Measurements from ENCODE around the gene GALNT14.
"Not testable (repeated sequence)": the region's sequence is repeated elsewhere in the genome, so short reads cannot be mapped to it uniquely, and the experiment has no call there.

GALNT14 gene

DNA sequence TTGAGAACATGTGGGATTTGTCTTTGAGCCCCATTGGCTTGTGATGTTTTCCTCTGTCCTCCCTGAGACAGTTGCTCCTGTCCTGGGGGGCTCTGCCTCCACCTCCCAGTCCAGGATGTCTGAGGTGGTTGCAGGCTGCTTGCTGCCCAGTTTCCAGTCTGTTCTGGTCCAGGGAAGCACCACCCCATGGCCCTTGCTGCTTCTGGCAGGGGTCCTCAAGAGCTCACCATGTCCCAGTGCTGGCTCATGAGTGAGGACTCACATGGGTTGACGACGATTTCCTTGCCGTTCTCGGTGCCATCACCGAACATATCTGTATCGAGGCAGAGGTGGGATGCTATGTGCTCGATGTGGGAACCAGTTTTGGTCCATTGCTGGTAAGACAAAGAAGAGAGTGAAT is 227.6 kb downstream of the GALNT14 start:
- DNase-seq (ENCODE audit: low read depth in 2 of 2, low spot score in 1 of 2), result no peak

DNA sequence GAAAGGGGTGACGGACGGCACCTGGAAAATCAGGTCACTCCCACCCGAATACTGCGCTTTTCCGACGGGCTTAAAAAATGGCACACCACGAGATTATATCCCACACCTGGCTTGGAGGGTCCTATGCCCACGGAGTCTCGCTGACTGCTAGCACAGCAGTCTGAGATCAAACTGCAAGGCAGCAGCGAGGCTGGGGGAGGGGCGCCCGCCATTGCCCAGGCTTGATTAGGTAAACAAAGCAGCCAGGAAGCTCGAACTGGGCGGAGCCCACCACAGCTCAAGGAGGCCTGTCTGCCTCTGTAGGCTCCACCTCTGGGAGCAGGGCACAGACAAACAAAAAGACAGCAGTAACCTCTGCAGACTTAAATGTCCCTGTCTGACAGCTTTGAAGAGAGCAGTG is 233.8 kb downstream of the GALNT14 start:
- not testable (repeated sequence) for DNase-seq (ENCODE audit: low read depth in 2 of 2, low spot score in 1 of 2)

DNA sequence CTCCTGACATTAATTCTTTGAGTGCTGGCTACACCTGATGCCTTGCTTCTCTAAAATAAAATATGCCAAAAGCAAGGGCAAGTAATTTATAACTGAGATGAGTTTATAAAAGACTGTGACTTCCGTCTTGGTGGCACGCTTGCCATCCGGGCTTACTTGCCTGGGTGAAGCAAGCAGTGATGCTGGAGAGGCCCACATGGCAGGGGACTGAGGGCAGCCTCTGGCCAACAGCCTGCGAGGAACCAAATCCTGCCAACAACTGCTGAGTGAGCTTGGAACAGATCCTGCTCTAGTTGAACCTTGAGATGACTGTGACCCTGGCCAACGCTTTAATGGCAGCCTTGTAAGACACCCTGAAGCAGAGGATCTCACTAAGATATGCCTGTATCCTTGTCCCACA is 234.9 kb downstream of the GALNT14 start:
- DNase-seq (ENCODE audit: low read depth in 2 of 2, low spot score in 1 of 2), result no peak

DNA sequence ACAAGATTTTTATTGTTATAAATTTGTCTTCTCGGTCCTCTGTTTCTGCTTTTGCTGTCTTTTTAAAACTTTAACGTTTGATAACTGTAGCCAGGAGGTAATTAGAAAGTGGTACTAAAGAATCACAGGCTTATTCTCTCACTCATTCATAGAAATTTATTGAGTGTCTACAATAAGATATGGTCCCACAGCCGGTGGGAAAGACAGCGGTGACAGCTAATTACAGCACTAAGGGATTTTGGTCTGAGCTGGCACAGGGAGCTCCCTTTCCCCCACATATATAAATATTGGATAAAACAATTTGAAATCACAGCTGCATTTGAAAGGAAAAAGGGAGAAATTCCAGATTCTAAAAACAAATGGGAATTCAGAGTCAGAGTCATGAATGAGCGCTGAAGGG is 237.9 kb downstream of the GALNT14 start:
- DNase-seq (ENCODE audit: low read depth in 2 of 2, low spot score in 1 of 2), result no peak

DNA sequence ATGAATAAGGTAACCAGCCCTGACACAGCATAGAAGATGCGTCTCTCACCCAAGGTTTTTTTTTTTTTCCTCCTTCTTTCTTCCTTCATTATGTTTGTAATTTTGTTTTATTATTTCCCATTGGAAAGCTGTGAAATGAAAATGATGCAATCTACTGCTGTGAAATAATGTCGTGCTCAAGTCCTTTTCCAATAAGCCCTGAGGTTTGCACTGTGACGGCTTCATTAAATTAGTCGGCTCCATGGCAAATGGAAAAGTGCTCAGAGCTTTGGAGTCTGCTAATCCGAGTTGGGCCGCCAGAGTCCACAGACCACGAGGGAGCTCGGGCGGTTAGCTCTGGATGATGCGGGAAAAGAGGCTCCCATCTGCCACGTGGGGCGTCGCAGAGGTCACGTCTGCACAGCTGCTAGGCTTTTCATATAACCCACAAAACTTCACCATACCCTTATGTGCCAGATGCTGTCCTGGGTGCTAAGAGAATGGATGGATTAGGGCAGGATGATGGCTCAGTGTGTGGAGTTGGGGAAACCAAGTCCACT is 238.7 kb downstream of the GALNT14 start:
- no peak for DNase-seq (ENCODE audit: low read depth in 2 of 2, low spot score in 1 of 2)

DNA sequence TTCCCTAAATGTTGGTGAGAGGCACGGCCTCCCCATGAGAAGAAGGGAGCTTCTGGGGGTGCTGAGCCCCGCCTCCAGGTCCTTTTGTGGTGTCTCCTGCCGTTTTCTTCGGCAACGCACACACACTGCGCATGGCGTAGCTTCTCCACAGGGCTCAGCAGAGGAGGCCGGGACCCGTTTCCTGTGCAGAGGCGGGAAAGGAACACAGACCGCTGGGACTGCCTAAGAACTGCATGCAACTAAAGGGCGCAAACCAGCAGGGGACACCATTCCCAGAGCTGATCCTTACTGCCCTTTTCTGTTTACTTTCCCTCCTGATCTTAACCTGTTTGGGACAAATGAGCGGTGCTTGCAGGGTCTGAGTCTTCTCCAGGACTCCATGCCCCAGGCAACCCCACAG is 240.7 kb downstream of the GALNT14 start:
- DNase-seq (ENCODE audit: low read depth in 2 of 2, low spot score in 1 of 2), result no peak

DNA sequence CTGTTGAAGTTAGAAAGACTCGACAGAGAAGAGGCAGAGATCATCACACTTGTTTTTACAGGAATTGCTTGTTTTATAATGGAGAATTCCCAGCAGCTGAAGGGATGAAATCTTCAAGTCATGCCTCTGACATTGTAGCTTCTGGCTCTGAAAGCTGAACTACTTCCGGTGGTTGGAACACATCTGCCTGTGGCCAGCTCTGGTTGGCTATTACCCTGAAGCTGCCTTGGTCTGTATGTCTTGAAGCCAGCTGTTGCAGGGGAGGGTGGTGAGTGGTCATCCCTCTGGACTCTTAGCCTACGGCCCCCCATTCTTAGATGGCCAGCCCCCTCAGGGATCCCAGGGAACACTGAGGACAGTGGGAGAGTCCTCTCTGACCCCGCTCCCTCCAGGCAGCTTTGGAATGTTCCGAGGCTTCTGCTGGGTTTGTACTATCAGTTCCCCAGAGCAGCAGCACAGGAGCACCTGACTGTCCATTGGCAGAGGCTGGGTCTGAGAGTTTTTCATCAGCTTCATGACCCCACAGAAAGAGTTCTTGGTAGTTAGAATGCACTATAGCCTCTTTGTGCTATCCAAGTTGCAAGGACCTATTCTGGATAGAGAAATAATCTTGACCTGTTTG is 243.6 kb downstream of the GALNT14 start:
- DNase-seq (ENCODE audit: low read depth in 2 of 2, low spot score in 1 of 2), result no peak

DNA sequence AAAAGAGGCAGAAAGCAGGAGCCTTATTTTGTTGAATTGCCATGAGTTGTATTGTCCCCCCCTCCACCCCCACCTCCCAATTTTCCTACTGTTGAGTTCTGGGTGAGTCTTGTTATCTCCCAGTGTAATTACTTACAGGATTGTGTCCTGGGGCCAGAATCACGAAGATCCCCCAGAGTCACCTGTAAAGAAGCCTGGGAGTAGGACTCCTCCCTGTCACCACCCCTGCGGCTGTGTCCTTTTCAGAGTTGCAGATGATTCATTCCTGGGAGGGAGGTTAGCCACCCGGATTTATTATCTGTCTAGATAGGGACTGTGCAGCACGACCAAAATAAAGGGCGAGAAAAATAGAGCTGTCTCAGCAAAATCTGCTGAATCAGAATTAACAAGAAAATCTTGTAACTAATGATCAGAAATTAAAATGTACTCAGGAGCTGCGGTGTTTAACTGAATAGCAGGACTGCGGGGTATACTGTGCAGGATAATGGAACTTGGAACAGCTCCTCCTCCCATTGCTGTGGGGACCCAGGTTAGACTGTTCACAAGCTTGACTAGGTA is 249.3 kb downstream of the GALNT14 start:
- no peak for DNase-seq (ENCODE audit: low read depth in 2 of 2, low spot score in 1 of 2)

DNA sequence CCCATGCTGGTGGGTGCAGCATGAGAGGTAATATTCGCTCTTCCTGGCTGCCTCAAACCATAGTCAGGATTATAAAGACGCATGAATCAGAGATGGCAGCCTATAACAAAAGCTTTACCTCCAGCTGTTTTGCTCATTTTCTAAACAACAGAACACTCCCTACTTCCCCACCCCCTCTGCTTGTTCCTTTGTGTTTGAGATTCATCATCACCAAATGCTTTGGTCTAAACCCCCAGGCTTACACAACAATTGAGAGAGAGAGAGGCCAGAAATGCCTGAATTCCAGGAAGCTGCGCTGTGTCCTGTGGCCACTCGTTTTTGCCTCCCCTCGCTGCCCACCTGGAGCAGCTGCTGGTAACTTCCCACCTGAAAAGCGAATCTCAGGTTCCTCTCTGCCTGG is 252.2 kb downstream of the GALNT14 start:
- no peak for DNase-seq (ENCODE audit: low read depth in 2 of 2, low spot score in 1 of 2)

DNA sequence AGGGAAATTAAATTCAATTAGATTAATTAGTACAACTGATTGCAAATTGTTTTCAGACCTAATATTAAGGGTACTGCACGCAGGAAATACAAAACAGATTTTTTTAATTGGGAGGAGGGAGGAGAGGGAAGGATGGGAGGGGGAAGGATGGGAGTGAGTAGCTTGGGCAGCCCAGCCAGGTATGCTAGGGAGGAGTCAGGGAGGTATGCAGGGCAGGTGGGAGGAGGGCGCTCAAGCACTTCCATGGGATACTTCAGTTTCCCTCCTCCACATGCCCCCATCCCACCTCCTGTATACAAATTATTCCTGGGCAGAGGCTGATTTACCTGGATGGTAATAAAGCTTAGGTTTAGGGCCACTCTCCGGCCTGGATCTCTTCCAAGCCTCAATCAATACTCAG is 254.4 kb downstream of the GALNT14 start:
- DNase-seq (ENCODE audit: low read depth in 2 of 2, low spot score in 1 of 2), result no peak

DNA sequence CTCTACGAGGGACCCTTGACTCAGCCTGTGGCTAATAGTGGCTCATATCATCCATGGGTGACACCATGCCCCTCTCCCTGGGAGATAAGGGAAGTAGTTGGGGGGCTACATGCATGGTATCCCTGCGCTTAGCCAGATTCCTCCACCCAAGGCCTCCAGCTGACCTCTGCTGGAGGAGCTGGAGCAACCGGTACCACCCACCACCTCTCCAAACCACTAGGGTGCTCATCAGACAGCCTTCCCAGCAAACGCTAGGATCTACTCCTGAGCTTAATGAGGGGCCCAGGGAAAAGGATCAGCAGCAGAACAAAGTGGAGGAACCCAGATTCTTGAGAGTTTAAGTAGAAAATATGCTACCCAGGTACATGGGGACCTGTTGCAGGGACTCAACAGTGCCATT is 255.1 kb downstream of the GALNT14 start:
- no peak for DNase-seq (ENCODE audit: low read depth in 2 of 2, low spot score in 1 of 2)

DNA sequence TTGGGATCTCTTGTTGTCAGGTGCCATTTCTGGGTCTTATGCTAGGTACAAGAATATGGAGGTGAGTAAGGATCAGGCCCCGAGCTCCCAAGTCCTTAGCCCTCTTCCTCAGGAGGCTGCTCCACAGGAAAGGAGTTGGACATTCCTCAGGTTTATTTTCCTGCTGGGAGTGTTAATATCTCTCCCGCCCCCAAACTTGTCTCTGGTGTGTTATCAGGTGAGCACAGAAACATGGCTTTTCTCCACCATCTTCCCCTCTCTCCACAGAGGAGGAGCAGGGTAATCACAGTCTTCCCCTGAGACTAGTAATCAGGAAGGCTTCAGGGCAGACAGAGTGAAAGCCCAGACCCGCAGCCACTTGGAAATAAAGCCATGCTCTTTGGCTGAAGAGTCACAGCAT is 257.7 kb downstream of the GALNT14 start:
- DNase-seq (ENCODE audit: low read depth in 2 of 2, low spot score in 1 of 2), result no peak

DNA sequence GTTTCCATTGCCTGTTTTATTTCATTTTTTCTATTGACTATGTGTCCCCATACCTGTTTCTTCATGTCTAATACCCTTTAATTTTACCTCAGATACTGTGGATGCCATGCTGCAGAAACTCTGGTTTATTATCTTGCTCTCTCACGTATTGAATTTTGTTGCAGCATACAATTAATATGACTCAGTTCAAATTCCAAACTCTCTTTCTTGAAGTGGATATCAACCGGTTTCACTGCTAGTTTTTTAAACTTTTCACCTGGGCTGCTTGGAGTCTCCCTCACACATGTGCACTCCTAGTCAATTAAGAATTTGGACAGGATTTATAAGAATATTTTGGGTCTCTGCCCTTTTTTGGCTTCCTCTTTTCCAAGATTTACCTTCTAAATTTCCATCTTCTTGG is 260.4 kb downstream of the GALNT14 start:
- no peak for DNase-seq (ENCODE audit: low read depth in 2 of 2, low spot score in 1 of 2)

DNA sequence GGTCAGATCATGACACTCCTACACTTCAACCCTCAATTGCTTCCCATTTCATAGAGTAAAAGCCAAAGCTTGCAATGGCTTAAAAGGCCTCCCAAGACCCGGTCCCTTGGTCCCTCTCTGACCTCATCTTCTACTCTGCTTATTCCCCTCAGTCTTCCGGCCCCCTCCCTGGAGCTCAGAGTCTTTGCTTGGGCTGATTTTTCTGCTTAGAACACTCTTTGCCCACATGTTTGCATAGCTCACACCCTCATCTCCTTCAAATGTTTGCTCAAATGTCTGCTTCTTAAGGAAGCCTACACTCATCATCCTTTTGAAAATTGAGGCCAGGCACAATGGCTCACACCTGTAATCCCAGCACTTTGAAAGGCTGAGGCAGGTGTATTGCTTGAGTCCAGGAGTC is 265.4 kb downstream of the GALNT14 start:
- DNase-seq (ENCODE audit: low read depth in 2 of 2, low spot score in 1 of 2), result no peak

DNA sequence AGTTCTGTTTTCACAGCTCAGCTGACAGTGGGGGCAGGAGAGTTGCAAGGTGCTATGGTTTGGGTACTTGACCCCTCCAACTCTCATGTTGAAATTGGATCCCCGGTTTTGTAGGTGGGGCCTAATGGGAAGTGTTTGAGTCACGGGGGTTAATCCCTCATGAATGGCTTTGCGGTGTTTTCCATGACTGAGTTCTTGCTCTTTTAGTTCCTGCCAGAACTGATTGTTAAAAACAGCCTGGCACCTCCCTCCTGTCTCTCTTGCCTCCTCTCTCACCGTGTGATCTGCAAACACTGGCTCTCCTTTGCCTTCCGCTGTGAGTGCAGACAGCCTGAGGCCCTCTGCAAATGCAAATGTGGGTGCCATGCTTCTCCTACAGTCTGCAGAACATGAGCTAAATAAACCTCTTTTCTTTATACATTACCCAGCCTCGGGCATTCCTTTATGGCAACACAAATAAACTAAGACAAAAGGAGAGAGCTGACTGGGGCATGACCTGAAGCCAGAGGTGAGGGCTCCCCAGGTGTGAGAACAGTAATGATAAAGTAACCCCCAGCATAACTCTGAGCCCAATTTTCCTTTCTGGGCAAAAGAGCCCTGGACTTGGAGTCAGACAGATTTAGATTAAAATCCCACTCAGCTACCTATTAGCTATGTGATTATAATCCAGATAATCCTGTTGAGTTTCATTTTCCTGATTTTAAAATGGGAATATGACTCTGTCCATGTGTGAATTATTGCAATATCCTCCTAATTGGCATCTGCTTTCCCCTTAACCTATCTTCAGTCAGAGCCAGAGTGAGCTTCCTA is 266.1 kb downstream of the GALNT14 start:
- DNase-seq (ENCODE audit: low read depth in 2 of 2, low spot score in 1 of 2), result no peak

DNA sequence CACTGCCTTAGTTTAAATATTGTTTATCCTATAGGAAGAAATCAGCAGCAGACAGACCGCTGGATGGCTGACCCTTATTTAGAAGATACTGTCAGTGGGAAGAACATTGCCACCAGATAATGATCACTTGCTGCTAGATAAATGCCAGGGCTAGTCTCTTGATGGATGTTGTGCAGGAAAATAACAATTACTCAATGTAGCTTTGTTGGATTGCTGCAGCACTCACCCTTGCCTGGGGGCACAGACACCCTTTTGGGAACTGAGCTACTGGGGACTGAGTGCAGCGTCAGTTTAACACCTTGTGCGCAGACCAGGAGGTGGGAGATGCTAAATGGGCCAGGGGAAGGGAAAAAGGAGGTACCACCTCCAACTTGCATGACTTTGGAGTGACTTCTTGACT is 266.8 kb downstream of the GALNT14 start:
- DNase-seq (ENCODE audit: low read depth in 2 of 2, low spot score in 1 of 2), result no peak

DNA sequence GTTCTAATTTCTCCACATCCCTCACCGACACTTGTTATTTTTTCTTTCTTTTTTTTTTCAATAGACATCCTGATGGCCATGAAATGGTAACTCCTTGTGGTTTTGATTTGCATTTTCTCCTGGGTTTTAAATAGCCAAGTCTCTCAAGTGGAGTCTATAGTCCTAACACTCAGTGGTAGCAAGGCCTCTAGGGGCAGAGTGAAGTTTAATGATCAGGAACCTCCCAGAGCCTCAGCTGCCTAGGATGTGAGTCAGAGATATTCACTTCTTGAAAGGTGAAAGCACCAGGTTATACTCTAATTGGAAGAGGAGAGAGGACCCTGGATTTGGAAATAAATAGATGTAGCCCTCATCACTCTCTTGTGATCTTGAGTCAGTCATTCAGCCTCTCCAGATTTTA is 268.3 kb downstream of the GALNT14 start:
- DNase-seq (ENCODE audit: low read depth in 2 of 2, low spot score in 1 of 2), result no peak

DNA sequence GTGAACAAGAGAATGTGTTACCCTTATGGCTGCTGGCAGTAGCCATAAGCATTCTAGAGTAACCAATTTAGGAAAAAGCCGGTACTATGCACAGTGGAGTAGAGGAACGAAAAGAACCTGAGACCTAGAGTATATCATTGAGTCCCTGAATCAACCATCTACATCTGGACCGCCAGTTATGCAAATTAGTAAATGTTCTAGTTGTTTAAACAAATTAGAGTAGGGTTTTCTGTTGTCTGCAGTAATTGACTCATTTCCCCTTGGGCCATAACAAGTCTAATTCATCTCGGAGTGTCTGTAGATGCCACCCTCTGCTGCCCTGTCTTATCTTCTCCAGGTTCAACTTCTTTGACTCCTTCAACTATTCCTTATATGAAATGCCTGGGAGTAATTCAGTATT is 270.9 kb downstream of the GALNT14 start:
- DNase-seq (ENCODE audit: low read depth in 2 of 2, low spot score in 1 of 2), result no peak

DNA sequence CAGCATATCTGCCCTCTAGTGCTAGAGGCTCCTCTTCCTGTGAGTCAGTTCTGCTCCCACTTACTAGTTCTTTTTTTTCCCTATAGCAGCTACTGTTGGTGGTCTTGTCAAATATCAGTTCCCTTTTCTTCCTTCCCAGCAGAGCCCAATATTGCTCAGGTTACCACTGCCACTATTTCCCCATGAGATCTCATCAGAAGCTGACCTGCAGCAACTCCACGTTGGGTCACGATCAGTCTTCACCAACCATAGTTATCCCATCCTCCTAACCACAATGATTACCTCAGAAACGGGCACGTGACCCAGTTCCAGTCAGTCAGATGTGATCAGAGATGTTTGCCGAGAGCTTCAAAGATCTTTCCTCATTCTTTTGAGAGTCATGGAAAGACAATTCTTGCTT is 271.3 kb downstream of the GALNT14 start:
- DNase-seq (ENCODE audit: low read depth in 2 of 2, low spot score in 1 of 2), result no peak

DNA sequence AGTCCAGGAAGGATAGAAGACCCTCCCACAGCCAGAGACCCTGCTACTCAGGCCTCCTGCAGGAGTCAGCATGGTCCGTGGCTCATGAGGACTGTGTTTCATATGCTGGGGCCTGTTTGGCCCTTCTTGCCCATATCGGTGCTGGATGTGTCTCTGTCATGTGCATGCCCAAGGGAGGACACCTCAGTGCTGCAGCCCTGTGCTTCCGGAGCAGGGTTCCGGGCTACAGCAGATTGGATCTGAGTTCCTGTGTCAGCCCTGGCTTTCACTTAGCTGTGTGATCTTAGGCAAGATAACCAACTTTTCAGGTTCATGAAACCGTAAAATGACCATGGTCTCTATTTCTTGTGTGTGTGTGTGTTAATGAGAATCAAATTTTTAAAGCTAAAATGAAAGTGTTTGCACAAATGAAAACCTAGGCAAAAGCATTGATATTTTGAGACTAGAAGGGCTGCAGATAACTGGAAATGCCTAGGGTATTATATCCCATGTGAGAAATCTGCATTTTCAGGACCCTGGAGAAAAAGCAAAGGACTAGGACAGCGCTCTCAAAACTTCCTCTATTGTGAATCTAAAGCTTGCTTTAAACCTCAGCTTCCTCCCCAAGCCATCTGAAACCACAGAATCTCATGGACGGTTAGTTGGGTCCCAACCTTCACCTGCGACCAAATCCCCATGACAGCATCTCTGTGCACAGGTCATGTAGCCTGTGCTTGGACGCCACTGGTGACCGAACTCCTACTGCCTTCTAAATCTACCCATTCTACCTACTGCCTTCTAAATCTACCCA is 272.2 kb downstream of the GALNT14 start:
- DNase-seq (ENCODE audit: low read depth in 2 of 2, low spot score in 1 of 2), result no peak

DNA sequence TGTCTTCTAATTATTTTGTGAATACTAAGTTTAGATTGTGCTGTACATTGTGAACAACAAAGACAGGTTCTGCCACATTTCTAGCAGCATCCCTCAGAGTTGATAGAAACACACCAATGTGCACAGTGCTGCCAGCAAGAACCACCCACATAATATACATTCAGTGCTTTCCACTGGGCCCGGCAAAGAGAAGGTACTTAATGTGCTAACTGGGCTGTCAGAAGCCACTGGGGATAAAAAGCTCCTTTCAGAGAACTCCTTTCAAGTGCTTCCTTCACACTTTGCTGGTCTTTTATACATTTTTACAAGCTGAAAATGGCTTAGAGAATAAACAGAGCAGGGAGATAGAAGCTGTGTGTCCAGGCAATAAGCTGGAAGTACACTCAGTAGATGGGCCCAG is 273.0 kb downstream of the GALNT14 start:
- no peak for DNase-seq (ENCODE audit: low read depth in 2 of 2, low spot score in 1 of 2)
